ENCODE results near the gene TUFT1. TPM values are rescaled to one million over a fixed set of nuclear protein-coding genes. Genes with fewer than 3 reads are reported as not detected.
"Not testable (repeated sequence)": the region's sequence is repeated elsewhere in the genome, so short reads cannot be mapped to it uniquely, and the experiment has no call there.

The TUFT1 gene
- total and polyA plus RNA-seq, 5 donors, result 3.5 to 5.4 (median 4.1) TPM

DNA sequence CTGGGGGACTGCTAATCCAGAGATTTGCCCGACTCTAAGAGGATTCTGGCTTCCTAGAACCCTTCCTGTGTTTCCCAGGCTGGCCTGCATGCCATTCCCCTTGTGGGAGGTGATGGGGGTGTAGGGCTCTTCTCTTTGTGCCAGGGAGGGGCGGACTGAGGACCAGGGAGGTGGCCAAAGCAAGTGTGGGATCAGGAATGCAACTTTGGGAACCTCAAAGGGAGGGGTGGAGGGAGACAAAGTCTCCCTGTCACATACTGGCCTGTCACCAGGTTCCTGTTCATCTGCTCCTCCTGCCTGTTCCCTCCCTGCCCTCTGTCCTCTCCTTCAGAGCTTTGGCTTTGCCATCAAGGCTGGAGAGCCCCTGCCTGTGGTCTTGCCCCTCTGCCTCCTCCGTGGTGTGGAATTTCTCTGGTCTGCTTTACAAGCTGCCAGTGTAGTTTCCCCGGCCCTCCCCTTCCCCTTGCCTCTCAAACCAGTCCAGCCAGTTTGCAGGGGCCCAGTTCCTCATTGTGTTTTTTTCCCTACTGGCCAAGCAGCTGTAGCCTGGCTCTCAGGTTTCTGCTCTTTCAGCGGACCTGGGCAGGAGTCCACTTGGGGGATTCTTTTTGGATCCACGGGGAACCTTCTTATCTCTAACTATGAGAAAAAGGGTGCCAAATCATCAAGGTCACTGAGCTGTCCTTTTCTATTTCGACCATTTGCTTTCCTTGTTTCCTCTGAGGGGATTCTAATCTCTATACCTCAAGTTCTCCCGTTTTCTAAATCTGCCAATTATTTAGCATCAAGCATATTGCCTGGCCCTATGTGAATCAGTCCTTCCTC is 27.1 kb upstream of the TUFT1 start:
- H3K27me3 ChIP-seq (ENCODE audit: control insufficient read depth, insufficient read depth), result no peaks in the 10 kb centered on the region
- H3K4me3 ChIP-seq (ENCODE audit: low read length), result no peak overlapping the region
- no peaks in the 10 kb centered on the region for H3K4me1 ChIP-seq (ENCODE audit: control insufficient read depth, insufficient read depth, low read length)
- DNase-seq, result no peak
- 42% methylated on average over 8 of the region's 8 CpGs for WGBS
- intact Hi-C loops (cut with DNase I), result no loop called here
- ATAC-seq, result no peak
- no peaks in the 10 kb centered on the region for H3K9me3 ChIP-seq (ENCODE audit: control insufficient read depth, low read length)
- H3K27ac ChIP-seq (ENCODE audit: low read length), result no peak overlapping the region

DNA sequence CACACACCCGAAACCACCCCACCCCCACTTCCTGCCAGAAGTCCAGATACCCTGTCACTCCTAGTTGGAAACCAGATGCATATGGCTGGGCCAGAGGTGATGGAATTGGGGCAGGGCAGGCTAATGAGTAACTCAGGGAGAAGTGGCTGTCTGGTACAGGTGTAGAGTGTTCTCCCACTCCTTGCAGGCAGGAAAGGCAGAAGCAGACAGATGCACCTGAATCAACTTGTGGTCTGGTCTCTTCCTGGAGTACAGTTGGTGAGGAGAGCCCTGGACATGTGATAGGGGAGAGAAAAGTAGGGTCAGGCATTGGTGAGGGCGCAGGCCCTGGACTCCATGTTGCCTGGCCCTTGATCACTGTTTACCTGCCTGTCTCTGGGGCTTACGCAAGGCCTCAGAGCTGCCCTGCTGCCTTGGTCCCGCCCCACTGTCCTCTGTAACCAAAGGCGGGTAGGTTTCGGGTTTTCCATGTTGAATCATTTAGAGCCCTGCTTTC is 26.4 kb upstream of the TUFT1 start:
- no peaks in the 10 kb centered on the region for H3K9me3 ChIP-seq (ENCODE audit: control insufficient read depth, low read length)
- 88% methylated on average over 6 of the region's 6 CpGs for WGBS
- no peaks in the 10 kb centered on the region for H3K27me3 ChIP-seq (ENCODE audit: control insufficient read depth, insufficient read depth)
- H3K27ac ChIP-seq (ENCODE audit: low read length), result no peak overlapping the region
- DNase-seq (no peak), ATAC-seq (no peak)
- intact Hi-C loops (cut with DNase I), result no loop called here
- no peak overlapping the region for H3K4me3 ChIP-seq (ENCODE audit: low read length)
- no peaks in the 10 kb centered on the region for H3K4me1 ChIP-seq (ENCODE audit: control insufficient read depth, insufficient read depth, low read length)

DNA sequence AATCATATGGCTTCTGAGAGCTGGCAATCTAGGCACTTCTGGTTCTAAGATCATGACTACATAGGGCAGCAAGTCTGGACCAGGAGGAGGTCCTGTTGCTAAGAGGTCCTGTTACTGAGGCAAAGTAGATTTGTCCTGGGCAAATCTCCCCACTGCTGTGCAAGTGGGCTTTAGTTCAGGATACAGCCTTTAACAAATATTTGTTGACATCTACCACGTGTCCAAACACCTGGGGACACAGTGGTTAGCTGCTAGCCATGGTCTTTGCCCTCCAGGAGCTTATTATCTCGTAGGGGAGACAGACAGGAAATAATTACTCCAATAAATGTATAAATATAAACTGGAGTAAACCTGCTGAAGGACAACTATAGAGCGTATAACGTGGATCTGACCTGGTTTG is 25.7 kb upstream of the TUFT1 start:
- no peak overlapping the region for H3K4me3 ChIP-seq (ENCODE audit: low read length)
- H3K27me3 ChIP-seq (ENCODE audit: control insufficient read depth, insufficient read depth), result no peaks in the 10 kb centered on the region
- no peaks in the 10 kb centered on the region for H3K4me1 ChIP-seq (ENCODE audit: control insufficient read depth, insufficient read depth, low read length)
- intact Hi-C loops (cut with DNase I), result no loop called here
- DNase-seq, result no peak
- no peak for ATAC-seq
- no peaks in the 10 kb centered on the region for H3K9me3 ChIP-seq (ENCODE audit: control insufficient read depth, low read length)
- 90% methylated on average over 4 of the region's 4 CpGs for WGBS
- no peak overlapping the region for H3K27ac ChIP-seq (ENCODE audit: low read length)

DNA sequence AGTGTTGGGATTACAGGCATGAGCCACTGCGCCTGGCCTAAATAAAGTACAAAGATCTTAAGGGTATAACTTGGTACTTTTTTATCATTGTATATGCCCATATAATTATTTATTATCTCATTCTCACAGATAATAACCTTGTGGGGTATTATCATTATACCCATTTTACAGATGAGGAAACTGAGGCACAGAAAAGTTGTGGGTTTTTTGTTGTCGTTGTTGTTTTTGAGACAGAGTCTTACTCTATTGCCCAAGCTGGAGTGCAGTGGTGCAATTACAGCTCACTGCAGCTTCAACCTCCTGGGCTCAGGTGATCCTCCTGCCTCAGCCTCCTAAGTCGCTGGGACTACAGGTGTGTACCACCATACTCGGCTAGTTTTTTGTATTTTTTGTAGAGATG is 24.8 kb upstream of the TUFT1 start:
- intact Hi-C loops (cut with DNase I), result no loop called here
- WGBS, result 99% methylated on average over 4 of the region's 4 CpGs
- ATAC-seq, result no peak
- Histone ChIP-seq H3K4me3 (ENCODE audit: low read length) (no peak overlapping the region), H3K27ac (ENCODE audit: low read length) (no peak overlapping the region), H3K9me3 (ENCODE audit: control insufficient read depth, low read length) (no peaks in the 10 kb centered on the region), H3K27me3 (ENCODE audit: control insufficient read depth, insufficient read depth) (no peaks in the 10 kb centered on the region), H3K4me1 (ENCODE audit: control insufficient read depth, insufficient read depth, low read length) (no peaks in the 10 kb centered on the region)
- no peak for DNase-seq

DNA sequence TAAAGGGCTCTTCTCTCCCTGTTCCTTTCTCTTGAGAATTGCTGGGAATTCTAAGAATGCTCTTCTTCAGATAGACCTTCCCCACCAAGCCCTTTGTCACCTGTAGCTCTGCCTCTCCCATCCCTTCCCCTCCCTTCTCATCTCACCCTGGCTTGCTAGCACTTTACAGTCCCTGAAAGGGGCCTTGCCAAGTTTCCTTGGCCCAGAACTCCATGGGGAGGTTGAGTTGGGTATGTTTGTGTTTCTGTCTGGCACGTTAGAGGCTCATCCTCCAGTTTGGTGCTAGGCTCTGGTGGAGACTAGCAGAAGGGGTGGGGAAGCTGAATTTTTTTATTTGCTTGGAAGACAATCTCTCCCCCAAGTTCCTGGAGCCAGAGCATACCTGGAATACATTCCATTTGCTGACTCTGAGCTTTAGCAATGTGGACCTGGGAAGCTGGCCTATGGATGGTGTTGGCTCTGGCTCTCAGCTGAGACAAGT is 24.0 kb upstream of the TUFT1 start:
- DNase-seq (no peak), ATAC-seq (no peak)
- no peak overlapping the region for H3K4me3 ChIP-seq (ENCODE audit: low read length)
- H3K4me1 ChIP-seq (ENCODE audit: control insufficient read depth, insufficient read depth, low read length), result no peaks in the 10 kb centered on the region
- H3K27me3 ChIP-seq (ENCODE audit: control insufficient read depth, insufficient read depth), result no peaks in the 10 kb centered on the region
- no peaks in the 10 kb centered on the region for H3K9me3 ChIP-seq (ENCODE audit: control insufficient read depth, low read length)
- intact Hi-C loops (cut with DNase I), result no loop called here
- whole genome bisulfite sequencing, result 69% methylated on average over 1 of the region's 1 CpG
- H3K27ac ChIP-seq (ENCODE audit: low read length), result no peak overlapping the region

DNA sequence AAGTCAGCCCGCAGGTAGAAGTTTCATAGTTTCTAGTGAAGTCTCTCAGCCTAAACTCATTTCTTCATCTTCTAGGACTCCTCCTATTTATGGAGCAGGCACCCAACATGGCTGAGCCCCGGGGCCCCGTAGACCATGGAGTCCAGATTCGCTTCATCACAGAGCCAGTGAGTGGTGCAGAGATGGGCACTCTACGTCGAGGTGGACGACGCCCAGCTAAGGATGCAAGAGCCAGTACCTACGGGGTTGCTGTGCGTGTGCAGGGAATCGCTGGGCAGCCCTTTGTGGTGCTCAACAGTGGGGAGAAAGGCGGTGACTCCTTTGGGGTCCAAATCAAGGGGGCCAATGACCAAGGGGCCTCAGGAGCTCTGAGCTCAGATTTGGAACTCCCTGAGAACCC is 21.7 kb upstream of the TUFT1 start:
- no peaks in the 10 kb centered on the region for H3K9me3 ChIP-seq (ENCODE audit: control insufficient read depth, low read length)
- no peak for DNase-seq
- 94% methylated on average over 12 of the region's 12 CpGs for WGBS
- H3K4me1 ChIP-seq (ENCODE audit: control insufficient read depth, insufficient read depth, low read length), result no peaks in the 10 kb centered on the region
- ATAC-seq, result no peak
- H3K27ac ChIP-seq (ENCODE audit: low read length), result no peak overlapping the region
- H3K4me3 ChIP-seq (ENCODE audit: low read length), result no peak overlapping the region
- no peaks in the 10 kb centered on the region for H3K27me3 ChIP-seq (ENCODE audit: control insufficient read depth, insufficient read depth)
- intact Hi-C loops (cut with DNase I), result no loop called here

DNA sequence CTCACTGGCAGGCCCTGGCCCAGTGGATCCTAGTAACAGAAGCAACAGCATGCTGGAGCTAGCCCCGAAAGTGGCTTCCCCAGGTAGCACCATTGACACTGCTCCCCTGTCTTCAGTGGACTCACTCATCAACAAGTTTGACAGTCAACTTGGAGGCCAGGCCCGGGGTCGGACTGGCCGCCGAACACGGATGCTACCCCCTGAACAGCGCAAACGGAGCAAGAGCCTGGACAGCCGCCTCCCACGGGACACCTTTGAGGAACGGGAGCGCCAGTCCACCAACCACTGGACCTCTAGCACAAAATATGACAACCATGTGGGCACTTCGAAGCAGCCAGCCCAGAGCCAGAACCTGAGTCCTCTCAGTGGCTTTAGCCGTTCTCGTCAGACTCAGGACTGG is 21.2 kb upstream of the TUFT1 start:
- no peak for DNase-seq
- intact Hi-C loops (cut with DNase I), result no loop called here
- H3K9me3 ChIP-seq (ENCODE audit: control insufficient read depth, low read length), result no peaks in the 10 kb centered on the region
- H3K4me1 ChIP-seq (ENCODE audit: control insufficient read depth, insufficient read depth, low read length), result no peaks in the 10 kb centered on the region
- H3K4me3 ChIP-seq (ENCODE audit: low read length), result no peak overlapping the region
- H3K27me3 ChIP-seq (ENCODE audit: control insufficient read depth, insufficient read depth), result no peaks in the 10 kb centered on the region
- no peak for ATAC-seq
- no peak overlapping the region for H3K27ac ChIP-seq (ENCODE audit: low read length)
- 96% methylated on average over 15 of the region's 15 CpGs for WGBS

DNA sequence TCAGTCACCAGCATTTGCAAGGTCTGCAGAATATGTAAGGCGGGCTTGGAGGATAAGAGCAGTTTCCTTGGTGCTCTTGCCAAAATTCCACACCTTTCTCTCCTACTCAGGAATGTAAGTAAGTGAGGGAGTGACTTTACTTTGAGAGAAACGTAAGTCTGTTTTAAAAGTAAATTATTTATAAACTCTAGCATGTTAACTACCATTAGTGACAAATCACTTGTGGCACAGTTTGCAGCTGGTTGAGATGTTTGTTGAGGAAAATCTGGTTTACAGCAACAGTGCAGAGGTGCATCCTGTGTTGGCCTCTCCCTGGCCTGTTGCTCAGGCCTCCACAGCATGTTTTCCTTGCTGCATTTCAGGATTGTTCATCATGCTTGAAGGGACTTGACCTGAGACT is 20.4 kb upstream of the TUFT1 start:
- WGBS, result 96% methylated on average over 2 of the region's 2 CpGs
- H3K27me3 ChIP-seq (ENCODE audit: control insufficient read depth, insufficient read depth), result no peaks in the 10 kb centered on the region
- H3K9me3 ChIP-seq (ENCODE audit: control insufficient read depth, low read length), result no peaks in the 10 kb centered on the region
- H3K27ac ChIP-seq (ENCODE audit: low read length), result no peak overlapping the region
- DNase-seq, result no peak
- no peak overlapping the region for H3K4me3 ChIP-seq (ENCODE audit: low read length)
- no peaks in the 10 kb centered on the region for H3K4me1 ChIP-seq (ENCODE audit: control insufficient read depth, insufficient read depth, low read length)
- intact Hi-C loops (cut with DNase I), result no loop called here
- ATAC-seq, result no peak

DNA sequence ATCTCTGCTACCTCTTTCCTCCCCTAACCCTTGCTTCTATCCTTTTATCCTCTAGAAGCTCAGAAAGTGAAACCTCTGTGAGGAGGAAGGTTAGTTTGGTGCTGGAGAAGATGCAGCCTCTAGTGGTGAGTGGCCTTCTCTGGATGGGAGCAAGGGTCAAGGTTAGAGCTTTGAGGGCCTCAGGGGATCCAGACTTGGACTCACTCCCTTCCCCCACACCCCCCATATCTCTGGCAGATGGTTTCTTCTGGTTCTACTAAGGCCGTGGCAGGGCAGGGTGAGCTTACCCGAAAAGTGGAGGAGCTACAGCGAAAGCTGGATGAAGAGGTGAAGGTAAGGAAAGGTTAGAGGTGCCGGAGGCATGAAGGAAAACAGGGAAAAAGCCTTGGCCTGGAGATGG is 19.8 kb upstream of the TUFT1 start:
- no peak for ATAC-seq
- H3K27me3 ChIP-seq (ENCODE audit: control insufficient read depth, insufficient read depth), result no peaks in the 10 kb centered on the region
- H3K4me3 ChIP-seq (ENCODE audit: low read length), result no peak overlapping the region
- H3K9me3 ChIP-seq (ENCODE audit: control insufficient read depth, low read length), result no peaks in the 10 kb centered on the region
- intact Hi-C loops (cut with DNase I), result no loop called here
- H3K27ac ChIP-seq (ENCODE audit: low read length), result no peak overlapping the region
- H3K4me1 ChIP-seq (ENCODE audit: control insufficient read depth, insufficient read depth, low read length), result no peaks in the 10 kb centered on the region
- DNase-seq, result no peak
- WGBS, result 89% methylated on average over 4 of the region's 4 CpGs

DNA sequence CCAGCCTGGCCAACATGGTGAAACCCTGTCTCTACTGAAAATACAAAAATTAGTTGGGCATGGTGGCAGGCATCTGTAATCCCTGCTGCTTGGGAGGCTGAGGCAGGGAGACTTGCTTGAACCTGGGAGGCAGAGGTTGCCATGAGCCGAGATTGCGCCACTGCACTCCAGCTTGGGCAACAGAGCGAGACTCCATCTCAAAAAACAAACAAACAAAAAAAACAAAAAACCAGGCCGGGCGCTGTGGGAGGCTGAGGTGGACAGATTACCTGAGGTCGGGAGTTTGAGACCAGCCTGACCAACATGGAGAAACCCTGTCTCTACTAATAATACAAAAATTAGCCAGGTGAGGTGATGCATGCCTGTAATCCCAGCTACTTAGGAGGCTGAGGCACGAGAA is 17.7 kb upstream of the TUFT1 start:
- H3K4me1 ChIP-seq (ENCODE audit: control insufficient read depth, insufficient read depth, low read length); DNase-seq; ATAC-seq; H3K4me3 ChIP-seq (ENCODE audit: low read length); H3K27ac ChIP-seq (ENCODE audit: low read length); H3K9me3 ChIP-seq (ENCODE audit: control insufficient read depth, low read length); H3K27me3 ChIP-seq (ENCODE audit: control insufficient read depth, insufficient read depth); intact Hi-C loops (cut with DNase I): not testable (repeated sequence)
- WGBS, result 94% methylated on average over 7 of the region's 7 CpGs

DNA sequence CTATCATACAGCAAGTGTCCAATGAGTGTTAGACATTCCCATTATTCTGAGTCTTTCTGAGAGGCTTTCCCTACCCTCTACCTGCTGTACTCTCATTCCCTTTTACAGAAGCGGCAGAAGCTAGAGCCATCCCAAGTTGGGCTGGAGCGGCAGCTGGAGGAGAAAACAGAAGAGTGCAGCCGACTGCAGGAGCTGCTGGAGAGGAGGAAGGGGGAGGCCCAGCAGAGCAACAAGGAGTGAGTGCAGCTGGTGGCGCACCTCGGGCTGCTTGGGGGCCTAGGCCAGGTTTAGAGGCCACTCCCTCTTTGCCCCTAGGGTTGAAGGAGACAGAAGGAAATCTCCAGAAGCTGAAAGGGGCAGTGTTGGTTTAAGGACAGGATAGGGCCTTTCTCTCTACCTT is 16.8 kb upstream of the TUFT1 start:
- Histone ChIP-seq H3K4me1 (ENCODE audit: control insufficient read depth, insufficient read depth, low read length) (no peaks in the 10 kb centered on the region), H3K4me3 (ENCODE audit: low read length) (no peak overlapping the region), H3K27ac (ENCODE audit: low read length) (no peak overlapping the region), H3K9me3 (ENCODE audit: control insufficient read depth, low read length) (no peaks in the 10 kb centered on the region), H3K27me3 (ENCODE audit: control insufficient read depth, insufficient read depth) (no peaks in the 10 kb centered on the region)
- DNase-seq, result no peak
- WGBS, result 68% methylated on average over 5 of the region's 5 CpGs
- ATAC-seq, result no peak
- intact Hi-C loops (cut with DNase I), result no loop called here

Data from right cardiac atrium (tissue), 5 donors.